T-helper 2 cell treated with Interferon-gamma antibody and Interleukin-4, amounts not matched to agents 5 μg/mL and 100 μg/mL, for 36 hours (primary cell): Measurements from ENCODE around the gene SLFN12L.
"Not testable (repeated sequence)": the region's sequence is repeated elsewhere in the genome, so short reads cannot be mapped to it uniquely, and the experiment has no call there.

Source experiments
- DNase-seq: peaks from one replicate; pipeline ENCODE4 v3.0.0; 2021; ENCODE audit warnings: low spot score
- H3K27ac Mint-ChIP-seq: one replicate; pipeline ENCODE4 v1.8.0; 2021; ENCODE audit warnings: mild to moderate bottlenecking, mixed read lengths
- H3K27me3 Mint-ChIP-seq: one replicate; pipeline ENCODE4 v1.8.0; 2021; ENCODE audit warnings: low read depth, mixed read lengths
- H3K36me3 Mint-ChIP-seq: one replicate; pipeline ENCODE4 v1.8.0; 2021; ENCODE audit warnings: low read depth, mixed read lengths
- H3K4me1 Mint-ChIP-seq: one replicate; pipeline ENCODE4 v1.8.0; 2021; ENCODE audit warnings: low read depth, mixed read lengths
- H3K4me3 Mint-ChIP-seq: one replicate; pipeline ENCODE4 v1.8.0; 2022; ENCODE audit warnings: mild to moderate bottlenecking, moderate library complexity, mixed read lengths
- H3K9me3 Mint-ChIP-seq: one replicate; pipeline ENCODE4 v1.8.0; 2021; ENCODE audit warnings: mixed read lengths

SLFN12L gene

DNA sequence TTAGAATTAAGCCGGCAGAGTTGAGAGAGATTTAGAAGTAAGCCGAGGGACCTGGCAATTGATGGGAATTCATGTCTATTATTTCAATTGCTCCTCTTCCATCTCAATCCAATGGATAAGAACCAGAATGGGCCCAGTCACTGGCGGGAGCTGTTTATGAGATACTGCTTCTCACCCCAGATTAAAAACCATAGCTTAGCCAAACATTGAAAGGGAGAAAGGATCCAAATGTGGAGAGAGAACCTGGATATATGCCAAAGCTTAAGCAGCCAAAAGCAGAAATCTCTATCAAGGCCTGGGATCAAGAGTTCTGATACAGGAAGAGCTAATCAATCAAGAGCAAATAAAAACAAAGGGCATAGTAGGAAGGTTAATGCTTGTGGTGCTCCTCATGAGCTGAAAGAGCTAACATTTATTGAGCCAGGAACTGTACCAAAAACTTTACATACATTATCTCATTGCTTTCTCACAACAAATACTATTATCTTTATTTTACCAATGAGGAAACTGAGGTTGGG is 2.8 kb downstream of the SLFN12L start:
- H3K36me3 Mint-ChIP-seq, result peaks cover 49% of the 10 kb centered on the region

GRCh38 chr17:35531160-35531559 is 6.3 kb downstream of the SLFN12L start:
- H3K4me3 Mint-ChIP-seq, result peak overlapping the region; percentile 53
- H3K9me3 Mint-ChIP-seq, result peaks cover 4% of the 10 kb centered on the region
- H3K27me3 Mint-ChIP-seq, result no peaks in the 10 kb centered on the region
- no peak for DNase-seq
- peaks cover 70% of the 10 kb centered on the region for H3K36me3 Mint-ChIP-seq
- H3K27ac Mint-ChIP-seq, result no peak overlapping the region
- H3K4me1 Mint-ChIP-seq, result peaks cover 50% of the 10 kb centered on the region

More for the DNA sequence above, 2.8 kb downstream of the SLFN12L start:
- Mint-ChIP-seq H3K4me3 (peak overlapping the region; percentile 88), H3K4me1 (peaks cover 41% of the 10 kb centered on the region), H3K27ac (peak overlapping the region; percentile 85), H3K27me3 (no peaks in the 10 kb centered on the region), H3K9me3 (no peaks in the 10 kb centered on the region)
- DNase-seq, result no peak

GRCh38 chr17:35529866-35530265 is 7.6 kb downstream of the SLFN12L start:
- Mint-ChIP-seq H3K4me3 (peak overlapping the region; percentile 48), H3K27ac (no peak overlapping the region), H3K9me3 (peaks cover 4% of the 10 kb centered on the region), H3K27me3 (no peaks in the 10 kb centered on the region), H3K4me1 (peaks cover 62% of the 10 kb centered on the region), H3K36me3 (peaks cover 72% of the 10 kb centered on the region)
- DNase-seq, result no peak

DNA sequence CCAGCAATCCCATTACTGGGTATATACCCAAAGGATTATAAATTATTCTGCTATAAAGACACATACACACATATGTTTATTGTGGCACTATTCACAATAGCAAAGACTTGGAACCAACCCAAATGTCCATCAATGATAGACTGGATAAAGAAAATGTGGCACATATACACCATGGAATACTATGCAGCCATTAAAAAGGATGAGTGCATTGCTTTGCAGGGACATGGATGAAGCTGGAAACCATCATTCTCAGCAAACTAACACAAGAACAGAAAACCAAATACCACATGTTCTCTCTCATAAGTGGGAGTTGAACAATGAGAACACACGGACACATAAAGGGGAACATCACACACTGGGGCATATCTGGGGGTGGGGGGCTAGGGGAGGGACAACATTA is 8.2 kb downstream of the SLFN12L start:
- H3K4me3 Mint-ChIP-seq, result peak overlapping the region; percentile 33
- not testable (repeated sequence) for H3K27ac Mint-ChIP-seq, H3K9me3 Mint-ChIP-seq, H3K27me3 Mint-ChIP-seq, DNase-seq
- H3K4me1 Mint-ChIP-seq, result peaks cover 62% of the 10 kb centered on the region
- H3K36me3 Mint-ChIP-seq, result peaks cover 69% of the 10 kb centered on the region

GRCh38 chr17:35523296-35523695 is 14.2 kb downstream of the SLFN12L start:
- H3K36me3 Mint-ChIP-seq, result peaks cover 83% of the 10 kb centered on the region
- H3K27ac Mint-ChIP-seq, result peak overlapping the region; percentile 35
- H3K4me3 Mint-ChIP-seq, result peak overlapping the region; percentile 52
- H3K9me3 Mint-ChIP-seq, result no peaks in the 10 kb centered on the region
- H3K27me3 Mint-ChIP-seq, result no peaks in the 10 kb centered on the region
- peaks cover 79% of the 10 kb centered on the region for H3K4me1 Mint-ChIP-seq
- DNase-seq, result no peak

DNA sequence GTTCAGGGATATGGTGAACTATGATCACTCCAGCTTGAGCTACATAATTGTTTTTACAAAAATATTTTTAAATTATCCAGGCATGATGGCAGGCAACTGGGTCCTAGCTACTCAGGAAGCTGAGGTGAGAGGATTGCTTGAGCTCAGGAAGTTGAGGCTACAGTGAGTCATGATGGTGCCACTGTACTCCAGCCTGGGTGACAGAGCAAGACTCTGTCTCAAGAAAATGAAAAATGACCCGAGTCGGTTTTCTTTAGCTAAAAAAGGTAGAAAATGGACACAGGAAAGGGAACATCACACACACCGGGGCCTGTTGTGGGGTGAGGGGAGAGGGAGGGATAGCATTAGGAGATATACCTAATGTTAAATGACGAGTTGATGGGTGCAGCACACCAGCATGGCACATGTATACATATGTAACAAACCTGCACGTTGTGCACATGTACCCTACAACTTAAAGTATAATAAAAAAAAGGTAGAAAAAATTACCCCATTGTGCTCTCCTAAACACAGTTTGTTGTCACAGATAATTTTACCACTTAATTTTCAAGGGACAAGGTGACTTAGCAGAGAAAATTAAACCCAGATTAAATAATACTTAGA is 15.7 kb downstream of the SLFN12L start:
- H3K9me3 Mint-ChIP-seq, H3K27me3 Mint-ChIP-seq: not testable (repeated sequence)
- Mint-ChIP-seq H3K4me3 (peak overlapping the region; percentile 82), H3K36me3 (peaks cover 84% of the 10 kb centered on the region), H3K27ac (peak overlapping the region; percentile 90), H3K4me1 (peaks cover 81% of the 10 kb centered on the region)
- DNase-seq, result peak; percentile 40

- H3K9me3 Mint-ChIP-seq, result no peaks in the 10 kb centered on the region
- H3K4me1 Mint-ChIP-seq, result peaks cover 78% of the 10 kb centered on the region
- peak overlapping the region; percentile 82 for H3K4me3 Mint-ChIP-seq
- peak overlapping the region; percentile 90 for H3K27ac Mint-ChIP-seq
- no peaks in the 10 kb centered on the region for H3K27me3 Mint-ChIP-seq
- peaks cover 82% of the 10 kb centered on the region for H3K36me3 Mint-ChIP-seq
- DNase-seq, result no peak
Measured at GRCh38 chr17:35521150-35521549, 16.3 kb downstream of the SLFN12L start.

DNA sequence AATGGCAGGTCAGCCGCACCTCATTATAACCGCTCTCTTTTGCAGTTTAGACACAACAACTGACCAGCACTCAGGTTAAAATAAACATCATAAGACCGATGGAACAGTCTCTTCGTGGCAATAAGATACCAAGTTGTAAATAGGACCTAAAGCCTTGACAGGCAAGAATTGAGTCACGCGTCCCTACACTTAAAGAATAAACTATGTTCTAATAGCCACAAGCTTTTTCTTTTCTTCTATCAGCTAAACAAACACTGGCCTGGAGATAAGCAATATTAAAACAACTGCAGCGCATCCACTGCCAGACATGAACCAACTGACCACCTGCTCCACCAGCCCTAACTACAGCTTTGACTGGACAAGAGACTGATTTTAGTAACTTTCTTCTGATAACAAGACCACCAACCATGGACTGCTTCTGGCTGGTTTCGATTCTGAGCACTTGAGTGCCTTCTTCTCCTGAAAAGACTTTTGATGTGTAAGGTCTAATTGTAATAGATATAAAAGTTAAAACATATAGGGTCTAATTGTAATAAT is 17.5 kb downstream of the SLFN12L start:
- peaks cover 82% of the 10 kb centered on the region for H3K36me3 Mint-ChIP-seq
- H3K4me3 Mint-ChIP-seq, result peak overlapping the region; percentile 42
- peak overlapping the region; percentile 36 for H3K27ac Mint-ChIP-seq
- H3K27me3 Mint-ChIP-seq, result no peaks in the 10 kb centered on the region
- H3K4me1 Mint-ChIP-seq, result peaks cover 73% of the 10 kb centered on the region
- no peak for DNase-seq
- no peaks in the 10 kb centered on the region for H3K9me3 Mint-ChIP-seq

DNA sequence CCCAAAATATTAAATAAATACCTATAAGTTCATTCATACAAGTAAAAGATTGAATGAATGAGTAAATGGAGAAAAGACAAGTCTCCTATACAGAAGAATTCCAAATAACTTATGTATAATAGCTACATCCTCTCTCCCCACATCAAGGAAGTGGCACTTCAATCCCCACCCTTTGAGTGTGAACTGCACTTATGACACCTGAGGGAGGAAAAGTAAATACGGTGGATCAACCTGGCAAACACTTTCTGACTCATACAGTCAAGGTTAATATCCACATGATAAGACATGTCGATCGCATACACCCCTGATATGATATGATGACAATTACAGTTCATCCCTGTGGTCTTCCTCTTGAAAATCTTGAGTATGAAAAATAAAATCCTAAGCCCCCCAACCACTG is 18.0 kb downstream of the SLFN12L start:
- peaks cover 70% of the 10 kb centered on the region for H3K4me1 Mint-ChIP-seq
- H3K9me3 Mint-ChIP-seq, result no peaks in the 10 kb centered on the region
- H3K36me3 Mint-ChIP-seq, result peaks cover 84% of the 10 kb centered on the region
- peak overlapping the region; percentile 42 for H3K4me3 Mint-ChIP-seq
- no peak for DNase-seq
- H3K27ac Mint-ChIP-seq, result peak overlapping the region; percentile 36
- H3K27me3 Mint-ChIP-seq, result no peaks in the 10 kb centered on the region

GRCh38 chr17:35518431-35518830 is 19.0 kb downstream of the SLFN12L start:
- H3K9me3 Mint-ChIP-seq, DNase-seq, H3K27me3 Mint-ChIP-seq: not testable (repeated sequence)
- H3K4me1 Mint-ChIP-seq, result peaks cover 69% of the 10 kb centered on the region
- H3K27ac Mint-ChIP-seq, result peak overlapping the region; percentile 63
- peak overlapping the region; percentile 73 for H3K4me3 Mint-ChIP-seq
- peaks cover 86% of the 10 kb centered on the region for H3K36me3 Mint-ChIP-seq

GRCh38 chr17:35515027-35515426 is 22.5 kb downstream of the SLFN12L start:
- no peak for DNase-seq
- Mint-ChIP-seq H3K27ac (no peak overlapping the region), H3K36me3 (peaks cover 84% of the 10 kb centered on the region), H3K4me1 (peaks cover 66% of the 10 kb centered on the region), H3K27me3 (no peaks in the 10 kb centered on the region), H3K4me3 (no peak overlapping the region), H3K9me3 (no peaks in the 10 kb centered on the region)

- Mint-ChIP-seq H3K27ac (no peak overlapping the region), H3K9me3 (no peaks in the 10 kb centered on the region), H3K4me3 (no peak overlapping the region), H3K4me1 (peaks cover 63% of the 10 kb centered on the region), H3K36me3 (peaks cover 84% of the 10 kb centered on the region), H3K27me3 (no peaks in the 10 kb centered on the region)
- DNase-seq, result no peak
Measured at GRCh38 chr17:35514564-35514963, 22.9 kb downstream of the SLFN12L start.

- no peaks in the 10 kb centered on the region for H3K27me3 Mint-ChIP-seq
- H3K27ac Mint-ChIP-seq, result peak overlapping the region; percentile 21
- H3K4me3 Mint-ChIP-seq, result no peak overlapping the region
- DNase-seq, result no peak
- peaks cover 39% of the 10 kb centered on the region for H3K4me1 Mint-ChIP-seq
- peaks cover 78% of the 10 kb centered on the region for H3K36me3 Mint-ChIP-seq
- no peaks in the 10 kb centered on the region for H3K9me3 Mint-ChIP-seq
Measured at GRCh38 chr17:35510052-35510451, 27.4 kb downstream of the SLFN12L start.

DNA sequence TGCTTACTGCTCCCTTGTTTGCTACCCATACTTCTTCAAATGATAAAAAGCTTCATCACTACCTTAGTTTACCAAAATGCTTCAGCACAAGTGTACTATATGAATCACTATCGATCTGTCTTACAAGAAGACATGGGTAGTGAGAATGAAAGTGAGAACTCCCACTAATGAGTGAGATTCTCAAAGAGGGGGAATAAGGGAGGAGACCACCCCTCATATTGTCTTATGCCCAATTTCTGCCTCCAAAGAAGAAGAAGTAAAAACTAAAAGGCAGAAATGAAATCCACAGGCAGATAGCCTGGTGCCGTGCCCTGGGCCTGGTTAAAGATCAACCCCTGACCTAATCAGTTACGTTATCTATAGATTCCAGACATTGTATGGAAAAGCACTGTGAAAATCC is 29.8 kb downstream of the SLFN12L start:
- H3K27ac Mint-ChIP-seq, DNase-seq, H3K9me3 Mint-ChIP-seq, H3K27me3 Mint-ChIP-seq, H3K4me3 Mint-ChIP-seq: not testable (repeated sequence)
- Mint-ChIP-seq H3K4me1 (peaks cover 36% of the 10 kb centered on the region), H3K36me3 (peaks cover 71% of the 10 kb centered on the region)

DNA sequence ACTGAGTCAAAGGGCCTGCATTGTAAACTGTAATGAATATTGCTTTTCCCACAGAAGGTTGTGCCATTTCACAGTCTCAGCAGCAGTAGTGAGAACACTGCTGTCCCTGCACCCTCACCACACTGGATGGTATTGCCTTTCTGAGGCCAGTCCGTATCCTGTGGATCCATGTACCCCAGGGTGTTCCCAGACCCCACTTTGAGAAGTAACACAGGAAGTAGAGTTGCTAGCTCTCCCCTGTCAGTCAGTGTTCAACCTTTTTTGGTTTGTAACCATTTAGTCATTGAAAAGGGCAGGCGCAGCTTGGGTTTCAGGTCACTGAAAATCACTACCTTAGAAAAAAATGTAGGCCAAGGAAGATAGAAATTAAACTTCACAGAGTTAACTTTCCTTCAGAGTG is 37.9 kb downstream of the SLFN12L start:
- no peak overlapping the region for H3K4me3 Mint-ChIP-seq
- H3K27ac Mint-ChIP-seq, result no peak overlapping the region
- no peaks in the 10 kb centered on the region for H3K9me3 Mint-ChIP-seq
- H3K36me3 Mint-ChIP-seq, result peaks cover 68% of the 10 kb centered on the region
- no peak for DNase-seq
- H3K27me3 Mint-ChIP-seq, result no peaks in the 10 kb centered on the region
- H3K4me1 Mint-ChIP-seq, result peaks cover 48% of the 10 kb centered on the region
